ENCODE data around the gene OR52N1. TPM values are rescaled to one million over a fixed set of nuclear protein-coding genes. Genes with fewer than 3 reads are reported as not detected.

Gene OR52N1
- total RNA-seq, 1 donor from 2014 or later = not detected

GRCh38 chr11:5783255-5783654, 7.8 kb downstream of the OR52N1 start, which contains the start of gene OR52N5:
Gene OR52N5, minus strand, starts transcription at chr11:5783355. Its CDS starts 4,721 bp downstream, at chr11:5778634.
- DNase-seq (ENCODE audit: low spot score) = no peak
- H3K4me3 Mint-ChIP-seq = no peak within 1 kb of the TSS
- intact Hi-C loops (cut with micrococcal nuclease) = no loop called here
- no peaks in the 10 kb centered on the region for H3K9me3 Mint-ChIP-seq
- no peaks in the 10 kb centered on the region for H3K27me3 Mint-ChIP-seq (ENCODE audit: insufficient read depth)
- H3K27ac Mint-ChIP-seq = no peak within 1 kb of the TSS
- H3K36me3 Mint-ChIP-seq (ENCODE audit: low read depth) = no peaks in the 10 kb centered on the region
- H3K4me1 Mint-ChIP-seq (ENCODE audit: low read depth) = no peaks in the 10 kb centered on the region

GRCh38 chr11:5767056-5767455, 24.0 kb downstream of the OR52N1 start:
- Mint-ChIP-seq H3K36me3 (ENCODE audit: low read depth) (no peaks in the 10 kb centered on the region), H3K27me3 (ENCODE audit: insufficient read depth) (no peaks in the 10 kb centered on the region)

DNA sequence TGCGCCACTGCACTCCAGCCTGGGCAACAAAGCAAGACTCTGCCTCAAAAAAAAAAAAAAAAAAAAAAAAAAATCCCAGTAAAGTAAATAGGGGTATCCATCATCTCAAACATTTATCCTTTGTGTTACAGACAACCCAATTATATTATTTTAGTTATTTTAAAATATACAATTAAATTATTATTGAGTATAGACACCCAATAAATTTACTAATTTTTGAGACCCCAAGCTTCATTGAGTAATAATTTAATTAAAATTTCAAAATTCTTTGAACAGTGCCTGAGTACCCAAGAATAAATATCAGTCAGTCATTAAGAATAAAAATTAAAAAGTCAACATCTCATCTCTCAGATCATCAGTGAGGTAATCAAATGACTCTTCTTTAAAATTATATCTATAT, 37.1 kb downstream of the OR52N1 start, which contains the start of gene OR52N4:
OR52N4 (plus strand) TSS at position 301 of the 400 bp plus-strand sequence. CDS start 498 bp downstream, outside the sequence.
- no peak for DNase-seq (ENCODE audit: low spot score)
- H3K27ac Mint-ChIP-seq = no peak within 1 kb of the TSS
- H3K4me1 Mint-ChIP-seq (ENCODE audit: low read depth) = no peaks in the 10 kb centered on the region
- no peaks in the 10 kb centered on the region for H3K9me3 Mint-ChIP-seq
- no peaks in the 10 kb centered on the region for H3K27me3 Mint-ChIP-seq (ENCODE audit: insufficient read depth)
- no peak within 1 kb of the TSS for H3K4me3 Mint-ChIP-seq
- H3K36me3 Mint-ChIP-seq (ENCODE audit: low read depth) = no peaks in the 10 kb centered on the region
- intact Hi-C loops (cut with micrococcal nuclease) = no loop called here

More at GRCh38 chr11:5767056-5767455, 24.0 kb downstream of the OR52N1 start:
- Mint-ChIP-seq H3K4me1 (ENCODE audit: low read depth) (no peaks in the 10 kb centered on the region), H3K4me3 (no peak overlapping the region), H3K27ac (no peak overlapping the region), H3K9me3 (no peaks in the 10 kb centered on the region)
- intact Hi-C loops (cut with micrococcal nuclease) = no loop called here
- no peak for DNase-seq (ENCODE audit: low spot score)

DNA sequence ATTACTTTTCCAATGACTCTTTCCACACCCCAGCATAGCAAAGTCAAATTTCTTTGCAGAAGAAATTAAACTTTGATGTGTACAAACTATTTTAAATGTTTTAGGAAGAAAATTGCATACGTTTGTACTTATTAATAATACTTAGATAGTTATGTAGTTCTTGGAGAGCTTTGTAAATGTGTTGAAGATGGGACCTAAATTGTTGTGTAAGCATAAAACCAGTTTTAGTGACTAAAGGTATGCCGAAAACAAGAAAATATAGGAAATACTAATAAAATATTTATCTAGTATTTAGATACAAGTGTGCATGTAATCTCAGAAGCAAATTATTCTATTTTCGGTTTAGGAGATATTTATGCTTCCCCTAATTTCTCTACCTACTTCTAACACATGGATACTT, 41.2 kb downstream of the OR52N1 start:
- Mint-ChIP-seq H3K4me1 (ENCODE audit: low read depth) (no peaks in the 10 kb centered on the region), H3K27me3 (ENCODE audit: insufficient read depth) (peaks cover 2% of the 10 kb centered on the region), H3K36me3 (ENCODE audit: low read depth) (no peaks in the 10 kb centered on the region), H3K9me3 (no peaks in the 10 kb centered on the region), H3K4me3 (no peak overlapping the region), H3K27ac (no peak overlapping the region)
- intact Hi-C loops (cut with micrococcal nuclease) = no loop called here
- no peak for DNase-seq (ENCODE audit: low spot score)

GRCh38 chr11:5746614-5747013, 44.5 kb downstream of the OR52N1 start:
- Mint-ChIP-seq H3K4me3 (no peak overlapping the region), H3K36me3 (ENCODE audit: low read depth) (no peaks in the 10 kb centered on the region), H3K9me3 (peaks cover 7% of the 10 kb centered on the region), H3K27ac (no peak overlapping the region), H3K4me1 (ENCODE audit: low read depth) (no peaks in the 10 kb centered on the region), H3K27me3 (ENCODE audit: insufficient read depth) (peaks cover 8% of the 10 kb centered on the region)
- intact Hi-C loops (cut with micrococcal nuclease) = no loop called here
- no peak for DNase-seq (ENCODE audit: low spot score)

DNA sequence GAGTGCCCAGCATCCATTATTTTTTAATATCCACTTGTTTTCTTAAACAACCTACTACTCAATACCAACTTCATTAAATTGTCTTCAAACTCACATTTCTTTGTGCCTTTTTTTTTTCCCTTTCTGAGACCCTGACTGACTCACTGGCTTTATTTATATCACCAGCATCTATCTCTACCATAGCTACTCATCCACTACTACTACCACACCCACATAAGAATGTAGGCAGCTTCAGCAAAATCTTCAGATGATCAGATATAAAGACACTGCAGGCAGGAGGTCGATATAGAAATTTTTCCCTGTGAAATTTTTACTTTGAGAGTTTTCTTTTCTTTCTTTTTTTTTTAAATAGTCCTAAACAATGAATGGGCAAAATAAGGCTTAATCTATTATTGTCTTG, 52.6 kb downstream of the OR52N1 start:
- Mint-ChIP-seq H3K9me3 (peaks cover 10% of the 10 kb centered on the region), H3K27me3 (ENCODE audit: insufficient read depth) (peaks cover 11% of the 10 kb centered on the region), H3K27ac (no peak overlapping the region), H3K4me3 (no peak overlapping the region), H3K4me1 (ENCODE audit: low read depth) (no peaks in the 10 kb centered on the region), H3K36me3 (ENCODE audit: low read depth) (peaks cover 2% of the 10 kb centered on the region)
- intact Hi-C loops (cut with micrococcal nuclease) = no loop called here
- DNase-seq (ENCODE audit: low spot score) = no peak

GRCh38 chr11:5737670-5738392, 53.2 kb downstream of the OR52N1 start:
- intact Hi-C loops (cut with micrococcal nuclease) = no loop called here
- H3K27me3 Mint-ChIP-seq (ENCODE audit: insufficient read depth) = peaks cover 11% of the 10 kb centered on the region

GRCh38 chr11:5737091-5737490, 54.0 kb downstream of the OR52N1 start:
- H3K36me3 Mint-ChIP-seq (ENCODE audit: low read depth) = peaks cover 2% of the 10 kb centered on the region
- no peaks in the 10 kb centered on the region for H3K4me1 Mint-ChIP-seq (ENCODE audit: low read depth)
- no peak overlapping the region for H3K4me3 Mint-ChIP-seq
- H3K27ac Mint-ChIP-seq = no peak overlapping the region
- intact Hi-C loops (cut with micrococcal nuclease) = no loop called here
- peaks cover 11% of the 10 kb centered on the region for H3K27me3 Mint-ChIP-seq (ENCODE audit: insufficient read depth)
- peaks cover 8% of the 10 kb centered on the region for H3K9me3 Mint-ChIP-seq
- DNase-seq (ENCODE audit: low spot score) = no peak

More at GRCh38 chr11:5737670-5738392, 53.2 kb downstream of the OR52N1 start:
- no peak for DNase-seq (ENCODE audit: low spot score)
- Mint-ChIP-seq H3K36me3 (ENCODE audit: low read depth) (peaks cover 2% of the 10 kb centered on the region), H3K27ac (no peak overlapping the region), H3K9me3 (peaks cover 10% of the 10 kb centered on the region), H3K4me1 (ENCODE audit: low read depth) (no peaks in the 10 kb centered on the region), H3K4me3 (no peak overlapping the region)

Other genes with a start within 250 kb of the OR52N1 start
- gene OR52H1, start 242.7 kb downstream of the OR52N1 start, total RNA-seq = not detected in 2 replicates
- gene OR52B6, start 210.4 kb downstream of the OR52N1 start, total RNA-seq = not detected in 2 replicates
- gene TRIM6, start 194.6 kb downstream of the OR52N1 start, total RNA-seq = 0.34 and 0.54 TPM in 2 replicates
- gene TRIM34, start 166.3 kb downstream of the OR52N1 start, total RNA-seq = 4.6 and 5.4 TPM in 2 replicates
- gene TRIM5, start 106.2 kb downstream of the OR52N1 start, total RNA-seq = 7.9 and 8.6 TPM in 2 replicates
- gene TRIM22, start 101.5 kb downstream of the OR52N1 start, total RNA-seq = 125 and 127 TPM in 2 replicates
- gene OR56B1, start 54.8 kb downstream of the OR52N1 start, total RNA-seq = not detected in 2 replicates
- gene OR52N4, start 37.0 kb downstream of the OR52N1 start, total RNA-seq = 0.16 TPM in 1 of 2 replicates, not detected in the other
- gene OR52N5, start 7.9 kb downstream of the OR52N1 start, total RNA-seq = not detected in 2 replicates
- gene OR52N2, start 17.7 kb upstream of the OR52N1 start, total RNA-seq = not detected in 2 replicates
- not detected in 2 replicates for gene OR52E6, start 50.6 kb upstream of the OR52N1 start, total RNA-seq
- gene OR52E8, start 66.4 kb upstream of the OR52N1 start, total RNA-seq = not detected in 2 replicates
- gene OR52E4, start 89.4 kb upstream of the OR52N1 start, total RNA-seq = not detected in 2 replicates
- gene OR52E5, start 101.9 kb upstream of the OR52N1 start, total RNA-seq = not detected in 2 replicates
- not detected in 2 replicates for gene OR56A3, start 151.0 kb upstream of the OR52N1 start, total RNA-seq
- gene OR56A5, start 177.2 kb upstream of the OR52N1 start, total RNA-seq = not detected in 2 replicates
- gene OR52L1, start 195.7 kb upstream of the OR52N1 start, total RNA-seq = 0.20 TPM in 1 of 2 replicates, not detected in the other
- gene OR56A4, start 215.7 kb upstream of the OR52N1 start, total RNA-seq = not detected in 2 replicates
- gene OR56A1, start 239.5 kb upstream of the OR52N1 start, total RNA-seq = not detected in 2 replicates

All from activated T-helper 1 cell treated with anti-CD3 and anti-CD28 coated beads, Interleukin-12 subunit alpha, Interleukin-12 subunit beta, Interleukin-2, Interleukin-4 antibody, amounts not matched to agents 30 ng/mL and 10 ng/mL and 1 ng/mL, durations not matched to agents 14 hours and 24 hours and 36 hours (primary cell).